GM18909 (cell line): ENCODE measurements around the gene KREMEN1.
A peak's percentile ranks its signal among the peaks of the same experiment; 100 is the strongest.

Source experiments
- ATAC-seq: cut with Tn5 transposase; IDR thresholded peaks from one replicate; pipeline ENCODE4 v1.9.1; 2021; ENCODE audit warnings: mild to moderate bottlenecking; ENCODE audit not compliant: unreplicated experiment, poor library complexity

KREMEN1 gene

DNA sequence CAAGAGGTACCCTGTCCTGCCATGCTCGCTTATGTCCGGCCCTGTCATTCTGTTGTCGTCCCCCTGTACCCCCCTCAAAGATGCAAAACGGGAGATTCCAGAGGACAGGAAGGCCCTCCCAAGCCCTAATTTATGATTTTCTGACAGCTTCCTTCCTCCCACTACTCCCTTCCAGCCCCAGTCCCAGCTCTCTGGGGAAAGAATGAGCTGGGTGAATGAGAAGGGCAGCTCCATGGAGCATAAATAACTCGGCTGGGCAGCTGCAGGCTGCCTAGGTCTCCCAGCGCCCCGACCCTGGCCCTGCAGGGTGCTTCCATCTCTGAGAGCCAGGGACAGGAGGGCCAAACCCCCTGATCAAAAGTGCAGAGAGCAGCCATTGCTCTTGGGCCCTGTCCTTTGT is 128.9 kb downstream of the KREMEN1 start:
- ATAC-seq, result no peak

DNA sequence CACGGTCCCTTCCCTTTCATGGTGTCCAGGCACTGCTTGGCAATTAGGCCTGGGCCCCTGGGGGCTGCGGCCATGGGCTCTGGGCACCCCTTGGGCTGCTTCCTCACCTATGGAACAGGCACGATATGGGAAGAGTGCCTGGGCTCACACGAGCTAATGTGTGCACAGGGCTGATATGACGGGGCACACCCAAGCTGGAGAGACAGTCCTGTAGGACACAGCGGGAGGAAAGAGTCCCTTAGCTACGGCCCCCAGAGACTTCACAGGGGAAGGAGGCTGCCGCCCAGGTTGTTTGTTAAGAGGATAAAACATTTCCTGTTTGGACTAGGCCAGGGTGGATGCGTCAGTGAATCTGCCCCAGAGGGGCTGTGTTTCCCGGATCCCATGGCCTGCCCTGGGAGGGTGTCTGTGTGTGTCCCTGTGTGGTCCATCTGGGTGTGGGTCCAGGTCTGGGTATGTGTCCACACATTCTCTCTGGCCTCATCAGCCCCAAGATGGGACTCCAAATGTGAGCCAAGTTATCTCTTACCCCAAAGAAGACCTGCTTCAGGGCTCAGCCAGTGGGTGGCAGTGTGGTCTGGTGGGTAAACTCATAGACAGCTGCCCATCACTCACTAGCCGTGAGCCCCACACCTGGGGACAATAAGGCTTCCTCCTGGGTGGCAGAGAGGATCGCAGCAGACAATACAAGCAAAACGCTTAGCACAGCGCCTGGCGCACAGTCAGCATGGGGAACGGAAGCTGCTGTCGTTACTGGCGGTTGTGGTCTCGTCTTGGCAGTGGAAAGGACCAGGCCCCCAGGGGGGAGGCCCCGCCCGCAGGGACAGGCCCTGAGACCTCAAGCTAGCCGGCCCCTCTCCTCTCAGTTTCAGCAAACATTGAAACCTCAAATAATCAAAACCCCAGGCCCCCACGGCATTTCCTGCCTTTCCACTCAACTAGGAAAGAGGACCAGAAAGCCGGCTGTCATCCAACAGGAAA is 129.7 kb downstream of the KREMEN1 start:
- peak; percentile 73 for ATAC-seq

DNA sequence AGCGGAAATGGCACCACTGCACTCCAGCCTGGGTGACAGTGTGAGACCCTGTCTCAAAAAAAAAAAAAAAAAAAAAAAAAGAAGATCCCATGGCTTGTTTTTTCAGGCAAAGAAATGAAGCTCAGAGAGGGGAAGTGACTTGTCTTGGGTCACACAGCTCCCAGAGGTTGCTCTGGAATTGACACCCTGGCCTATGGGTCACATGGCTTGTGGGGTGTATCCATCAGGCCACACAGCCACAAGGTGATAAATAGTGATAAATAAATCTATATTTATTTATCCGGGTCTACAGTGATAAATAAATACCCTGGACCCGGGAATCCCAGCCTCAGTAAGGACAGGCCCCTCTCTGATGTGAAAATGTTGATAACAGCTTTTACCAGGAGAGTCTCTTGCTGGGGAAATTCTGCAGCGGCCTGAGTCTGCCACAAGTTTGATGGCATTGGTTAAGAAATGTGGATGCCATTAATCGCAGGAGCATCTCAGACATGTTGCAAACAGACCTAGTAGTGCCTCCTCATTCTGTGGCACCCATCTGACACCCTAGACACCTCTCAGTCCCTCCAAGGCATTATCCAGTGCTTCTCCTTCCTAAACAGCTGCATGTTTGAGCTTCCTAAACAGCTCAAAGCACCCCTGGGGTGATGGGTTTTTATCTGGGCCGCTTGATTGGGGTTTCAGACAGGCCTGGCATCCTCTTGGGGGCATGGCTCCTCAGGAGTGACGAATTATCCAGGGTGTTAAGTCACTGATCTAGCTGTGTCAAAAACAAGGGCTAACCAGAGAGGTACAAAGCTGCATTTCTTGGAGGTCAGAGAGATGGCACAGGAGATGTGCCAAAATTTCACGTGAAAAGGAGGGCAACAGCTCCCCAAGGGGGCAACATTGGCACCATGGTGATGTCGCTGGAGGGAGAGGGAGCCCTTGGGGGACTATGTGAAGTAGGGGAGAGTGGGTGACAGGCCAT is 130.9 kb downstream of the KREMEN1 start:
- no peak for ATAC-seq

DNA sequence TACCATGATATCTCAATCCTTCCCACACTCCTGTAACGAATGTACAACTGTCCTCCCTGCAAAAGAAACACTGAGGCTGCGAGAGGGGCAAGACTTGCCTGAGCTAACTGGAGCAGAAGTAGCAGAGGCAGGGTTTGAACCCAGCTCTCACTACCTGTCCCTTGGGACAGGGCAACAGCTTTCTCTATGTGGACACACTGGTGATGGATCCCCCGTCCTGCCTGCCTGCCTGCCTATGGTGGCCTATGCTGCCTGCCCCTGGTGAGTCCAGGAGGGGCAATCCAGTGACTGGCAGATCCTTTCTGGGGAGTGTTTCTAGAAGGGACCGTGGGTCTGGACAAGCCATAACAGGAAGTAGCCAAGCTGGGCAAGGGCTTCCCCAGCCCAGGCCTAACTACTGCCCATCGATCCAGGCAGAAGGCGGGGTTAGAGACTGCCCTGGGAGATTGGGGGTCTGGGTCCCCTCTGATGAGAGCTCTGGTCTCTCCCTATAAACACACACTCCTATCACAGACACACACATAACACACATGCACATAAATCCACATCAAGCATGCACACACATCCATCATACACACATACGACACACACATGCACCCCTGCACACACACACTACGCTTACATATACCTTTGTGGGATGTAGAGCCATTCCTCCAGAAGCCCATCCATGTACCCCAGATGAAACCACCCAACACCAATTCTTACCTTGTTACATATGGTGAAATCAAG is 131.8 kb downstream of the KREMEN1 start:
- no peak for ATAC-seq

DNA sequence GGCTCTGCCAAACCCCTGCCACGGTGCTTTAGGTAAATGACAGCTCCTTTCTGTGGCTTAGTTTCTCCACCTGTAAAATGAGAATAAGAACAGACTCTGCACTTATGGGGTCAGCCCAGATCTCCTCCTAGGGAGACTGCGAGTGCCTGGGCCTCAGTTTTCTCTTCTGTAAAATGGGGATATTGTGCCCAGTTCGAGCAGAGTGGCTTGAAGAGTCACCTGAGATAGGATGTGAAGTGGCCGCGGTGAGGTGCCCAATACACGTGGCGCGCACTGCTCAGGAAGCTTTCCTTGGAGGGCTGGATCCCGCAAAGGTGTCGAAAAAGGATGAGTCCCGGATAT is 132.4 kb downstream of the KREMEN1 start:
- no peak for ATAC-seq

DNA sequence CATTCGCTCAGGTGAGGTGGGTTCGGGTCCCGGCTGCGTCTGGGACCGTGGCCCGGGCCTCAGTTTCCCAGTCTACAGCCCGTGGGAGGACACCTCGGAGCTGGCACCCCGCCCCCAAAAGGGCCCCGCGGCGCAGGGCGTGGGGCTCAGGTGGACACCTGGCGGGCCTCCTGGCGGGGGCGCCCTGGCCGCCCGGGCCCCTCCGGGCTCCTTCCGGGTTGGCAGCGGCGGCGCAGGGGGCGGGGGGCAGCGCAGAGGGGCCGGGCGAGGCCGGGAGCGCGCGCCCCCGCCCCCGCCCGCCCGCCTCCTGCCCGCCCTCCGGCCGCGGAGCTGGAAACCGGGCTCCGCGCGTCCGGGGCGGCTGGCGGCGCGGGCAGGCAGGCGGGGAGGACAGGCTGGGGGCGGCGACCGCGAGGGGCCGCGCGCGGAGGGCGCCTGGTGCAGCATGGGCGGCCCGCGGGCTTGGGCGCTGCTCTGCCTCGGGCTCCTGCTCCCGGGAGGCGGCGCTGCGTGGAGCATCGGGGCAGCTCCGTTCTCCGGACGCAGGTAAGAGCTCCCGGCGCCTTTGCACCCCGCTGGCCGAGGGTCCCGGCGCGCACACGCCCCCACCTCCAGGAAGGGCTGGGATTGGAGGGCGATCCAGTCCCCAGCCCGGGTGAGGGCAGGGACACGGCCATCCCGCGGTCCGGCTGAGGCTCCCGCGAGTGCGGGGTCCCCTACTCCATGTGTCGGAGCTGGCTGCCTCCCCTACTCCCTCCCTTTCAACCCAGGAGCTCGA is 132.9 kb downstream of the KREMEN1 start, which contains the start of gene EMID1:
Gene EMID1 (plus strand): TSS at position 303 of the 778 bp plus-strand sequence. CDS start 143 bp downstream, at position 446.
- no peak for ATAC-seq

DNA sequence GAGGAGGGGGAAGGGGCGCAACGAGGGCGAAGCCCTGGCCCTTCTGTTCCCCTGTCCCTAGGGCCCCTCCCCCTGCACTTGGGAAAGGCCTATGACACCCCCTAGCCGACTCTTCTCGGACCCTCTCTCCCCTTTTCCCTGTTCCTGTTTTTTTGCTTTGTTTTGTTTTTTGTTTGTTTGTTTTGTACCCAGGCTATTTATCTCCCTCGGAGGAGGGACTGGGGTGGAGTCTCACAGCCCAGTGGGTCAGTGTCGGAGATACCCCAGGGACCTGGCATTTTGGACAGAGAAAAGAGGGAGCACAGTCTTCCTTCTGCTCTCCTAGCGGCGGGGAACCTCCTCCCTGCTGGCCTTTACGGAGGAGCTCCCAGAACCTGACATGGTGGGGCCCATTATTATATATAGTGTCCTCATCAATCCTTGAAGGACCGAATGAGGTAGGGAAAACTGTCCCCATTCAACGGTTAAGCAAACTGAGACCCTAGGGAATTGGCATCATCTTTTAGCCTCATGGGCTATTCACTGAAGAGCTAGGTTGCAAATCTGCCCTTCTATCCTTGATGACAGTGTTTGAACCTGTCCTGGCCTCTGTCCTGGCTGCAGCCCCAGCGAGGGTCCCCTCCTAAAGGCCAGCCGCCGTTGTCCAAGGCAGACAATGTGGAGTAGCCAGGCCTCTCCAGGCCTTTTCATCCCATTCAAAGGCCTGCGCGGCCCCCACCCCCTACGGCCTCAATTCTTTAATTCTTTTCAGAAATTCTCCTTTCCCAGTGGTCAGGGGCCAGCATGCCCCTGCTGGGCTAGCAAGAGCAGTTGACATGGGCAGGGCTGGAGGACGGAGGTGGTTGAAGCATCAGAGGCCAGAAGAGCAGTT is 133.8 kb downstream of the KREMEN1 start:
- no peak for ATAC-seq

DNA sequence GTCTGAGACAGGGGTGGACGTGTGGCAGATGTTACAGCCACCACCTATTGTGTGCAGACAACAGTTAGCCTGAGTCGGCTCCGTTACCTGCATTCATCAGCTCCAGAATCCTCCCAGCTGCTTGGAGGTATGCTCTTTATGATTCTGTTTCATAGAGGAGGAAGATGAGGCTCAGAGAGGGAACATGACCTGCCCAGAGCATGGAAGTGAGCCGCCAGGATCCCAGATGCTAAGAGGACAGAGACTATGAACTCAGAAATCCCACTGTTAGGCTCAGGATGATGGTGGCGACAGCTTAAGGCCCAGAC is 134.4 kb downstream of the KREMEN1 start:
- no peak for ATAC-seq

DNA sequence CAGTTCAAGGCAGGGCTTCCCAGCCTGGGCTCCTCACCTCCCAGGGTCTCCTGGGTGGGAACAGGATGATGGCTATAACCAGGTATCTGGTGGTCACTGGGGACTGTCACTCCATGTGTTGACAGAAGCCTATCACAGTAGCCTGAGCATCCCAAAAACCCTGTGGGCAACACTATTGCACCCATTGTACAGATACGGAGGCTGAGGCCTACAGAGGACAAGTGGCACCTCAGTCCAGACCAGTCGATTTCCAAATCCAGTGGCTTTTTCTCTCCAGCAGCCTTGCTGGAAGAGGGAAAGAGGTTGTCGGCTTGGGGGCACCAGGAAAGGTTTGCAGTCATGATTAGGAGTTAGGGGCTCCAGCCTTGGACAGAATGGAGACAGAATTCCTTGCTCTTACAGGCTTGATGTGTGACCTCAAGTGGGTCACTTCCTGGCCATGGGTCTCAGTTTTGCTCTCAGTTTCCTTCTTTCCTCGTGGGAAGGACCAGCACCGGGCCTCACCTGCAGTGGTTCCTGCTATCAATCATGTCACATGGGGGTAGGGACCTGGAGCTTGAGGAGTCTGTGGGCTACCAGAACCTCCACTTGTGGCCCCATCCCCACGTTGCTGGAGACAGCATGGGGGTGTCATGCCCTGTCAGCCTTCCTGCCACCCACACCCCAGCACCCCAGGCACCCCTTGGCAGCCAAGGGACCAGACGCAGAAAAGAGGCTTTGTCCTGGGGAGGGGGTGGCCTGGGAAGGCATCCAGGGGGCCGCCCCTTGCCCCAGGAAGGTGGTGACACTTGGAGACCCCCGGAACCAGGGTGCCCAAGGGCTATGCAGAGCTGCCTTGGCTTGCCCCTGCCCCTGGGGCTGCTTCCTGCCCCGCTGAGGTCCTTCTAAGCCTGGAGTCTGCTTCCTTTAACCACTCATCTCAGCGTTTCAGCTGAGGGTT is 135.0 kb downstream of the KREMEN1 start:
- ATAC-seq, result no peak

DNA sequence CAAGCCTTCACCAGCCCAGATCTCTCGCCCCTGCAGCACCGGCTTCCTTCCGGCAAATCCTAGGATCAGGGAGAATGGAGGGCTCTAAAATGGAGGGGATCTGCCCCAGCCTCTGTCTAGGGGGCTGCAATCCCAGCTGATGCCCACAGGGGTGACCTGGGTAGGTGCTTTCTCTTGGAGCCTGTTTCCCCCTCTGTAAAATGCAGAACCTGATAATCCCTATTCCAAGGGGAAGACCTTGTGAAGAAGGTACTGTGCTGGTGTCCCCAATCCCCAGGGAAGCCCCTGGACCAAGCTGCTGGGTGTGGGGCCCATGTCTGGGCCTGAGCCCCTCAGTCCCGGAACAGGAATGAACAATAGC is 135.6 kb downstream of the KREMEN1 start:
- ATAC-seq, result no peak

DNA sequence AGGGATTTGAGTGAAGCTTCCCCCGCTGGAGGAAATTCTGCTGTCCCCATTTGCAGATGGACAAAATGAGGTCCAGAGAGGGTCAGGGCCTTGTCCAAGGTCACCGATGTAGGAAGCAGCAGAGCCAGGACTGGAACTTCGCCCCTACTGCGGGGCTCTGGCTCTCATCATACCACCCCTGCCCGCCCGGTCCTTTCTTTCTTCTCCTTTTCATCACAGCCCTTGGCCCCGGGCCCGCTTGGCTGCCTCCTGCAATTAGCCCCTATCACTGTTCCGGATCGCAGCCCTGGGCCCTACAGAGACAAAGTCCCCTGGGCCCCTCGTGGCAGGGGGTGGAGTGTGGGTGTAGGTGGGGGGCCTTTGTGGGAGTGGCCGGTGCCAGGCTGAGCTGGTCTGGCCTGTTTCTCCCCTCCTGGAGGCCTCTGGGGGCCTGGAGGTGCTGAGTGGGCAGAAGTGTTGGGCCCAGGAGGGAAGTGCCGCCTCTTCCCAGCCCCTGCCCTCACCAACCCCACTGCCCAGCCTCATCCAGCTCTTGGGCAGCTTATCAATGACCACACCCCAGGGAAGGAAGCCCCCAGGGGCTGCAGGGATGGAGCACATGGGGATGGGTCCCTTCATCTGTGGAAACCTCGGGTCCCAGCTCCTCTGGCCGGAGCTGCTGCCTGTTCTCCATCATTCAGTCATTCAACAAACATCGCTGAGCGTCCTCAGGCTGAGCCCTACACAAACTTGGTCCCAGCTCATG is 136.2 kb downstream of the KREMEN1 start:
- no peak for ATAC-seq

DNA sequence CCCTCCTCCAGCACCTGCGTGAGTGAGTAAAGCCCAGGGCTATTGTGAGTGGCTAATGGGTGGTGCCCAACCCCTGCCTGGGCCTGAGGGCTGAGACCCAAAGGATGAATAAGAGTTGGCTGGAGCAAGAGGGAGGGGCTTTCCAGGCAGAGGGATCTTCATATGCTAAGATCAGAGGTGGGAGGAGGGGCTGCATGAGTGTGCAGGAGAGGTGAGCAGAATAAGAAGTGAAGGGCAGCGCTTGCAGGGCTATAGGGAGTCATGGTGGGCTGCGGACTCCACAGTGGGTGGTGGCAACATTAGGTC is 136.7 kb downstream of the KREMEN1 start:
- ATAC-seq, result no peak

DNA sequence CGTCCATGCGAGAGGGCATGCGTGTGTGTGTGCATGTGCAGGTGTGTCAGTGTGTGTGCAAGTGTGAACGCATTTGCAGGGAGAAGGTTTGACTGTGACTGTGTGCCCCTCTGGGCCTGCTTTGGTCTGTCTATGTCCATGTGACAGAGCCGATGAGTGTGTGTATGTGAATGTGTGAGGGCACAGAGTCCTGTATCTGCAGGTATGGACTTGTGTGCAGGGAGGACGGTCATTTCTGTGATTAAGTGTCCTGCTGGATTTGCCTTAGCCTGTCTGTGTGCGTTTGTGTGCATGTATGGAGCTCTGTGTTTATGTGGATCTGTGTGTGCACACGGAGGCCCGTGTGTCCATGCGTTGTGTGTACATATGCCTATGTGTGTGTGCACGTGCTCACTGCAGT is 138.2 kb downstream of the KREMEN1 start:
- ATAC-seq, result no peak

DNA sequence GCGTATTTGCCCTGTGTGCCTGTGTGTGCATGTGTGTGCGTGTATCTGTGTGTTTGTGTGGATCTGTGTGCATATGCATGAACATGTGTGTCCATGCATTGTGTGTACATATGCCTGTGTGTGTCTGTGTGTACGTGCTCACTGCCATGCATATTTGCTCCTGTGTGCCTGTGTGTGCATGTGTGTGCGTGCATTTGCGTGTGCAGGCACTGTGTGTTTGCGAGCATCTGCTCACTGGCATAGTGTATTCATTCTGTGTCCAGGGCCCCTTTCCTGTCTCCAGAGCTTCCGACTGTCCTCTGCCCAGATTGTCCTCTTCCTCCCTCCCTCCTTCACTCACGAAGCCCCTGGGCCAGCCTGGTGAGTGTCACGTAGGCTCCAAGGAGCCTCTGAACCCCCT is 138.6 kb downstream of the KREMEN1 start:
- no peak for ATAC-seq

DNA sequence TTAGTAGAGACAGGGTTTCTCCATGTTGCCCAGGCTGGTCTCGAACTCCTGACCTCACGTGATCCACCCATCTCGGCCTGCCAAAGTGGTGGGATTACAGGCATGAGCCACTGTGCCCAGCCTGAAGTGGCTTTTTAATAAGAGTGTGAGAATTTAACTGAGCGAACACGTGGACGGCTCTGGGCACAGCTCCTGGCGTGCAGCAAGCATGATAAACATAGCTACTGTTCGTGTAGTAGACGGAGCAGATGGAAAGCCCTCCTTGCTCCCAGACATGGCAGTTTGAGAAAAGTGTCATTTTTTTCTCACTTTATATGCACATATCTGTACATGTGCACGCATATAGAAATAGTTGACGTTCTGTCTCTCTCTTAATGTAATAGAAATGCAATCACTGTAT is 139.9 kb downstream of the KREMEN1 start:
- ATAC-seq, result no peak

DNA sequence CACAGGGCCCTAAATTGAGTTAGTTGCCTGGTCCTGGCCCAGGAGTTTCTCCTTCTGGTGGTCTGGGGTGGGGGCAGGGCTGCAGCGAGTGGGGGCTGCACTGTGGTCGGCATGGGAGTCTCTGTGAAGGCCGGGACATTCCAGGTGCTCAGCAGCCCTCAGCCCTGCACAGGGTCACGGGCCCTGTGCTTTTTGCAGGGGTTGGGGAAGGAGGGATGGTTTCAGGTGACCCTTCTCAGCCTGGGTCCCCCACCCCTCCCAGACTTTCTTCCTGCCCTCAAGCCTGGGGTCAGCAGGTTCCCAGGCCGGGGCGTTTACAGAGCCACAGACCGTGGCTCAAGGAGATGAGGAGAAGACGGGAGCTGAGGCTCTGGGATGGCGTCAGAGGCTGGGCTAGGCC is 140.7 kb downstream of the KREMEN1 start:
- ATAC-seq, result no peak

DNA sequence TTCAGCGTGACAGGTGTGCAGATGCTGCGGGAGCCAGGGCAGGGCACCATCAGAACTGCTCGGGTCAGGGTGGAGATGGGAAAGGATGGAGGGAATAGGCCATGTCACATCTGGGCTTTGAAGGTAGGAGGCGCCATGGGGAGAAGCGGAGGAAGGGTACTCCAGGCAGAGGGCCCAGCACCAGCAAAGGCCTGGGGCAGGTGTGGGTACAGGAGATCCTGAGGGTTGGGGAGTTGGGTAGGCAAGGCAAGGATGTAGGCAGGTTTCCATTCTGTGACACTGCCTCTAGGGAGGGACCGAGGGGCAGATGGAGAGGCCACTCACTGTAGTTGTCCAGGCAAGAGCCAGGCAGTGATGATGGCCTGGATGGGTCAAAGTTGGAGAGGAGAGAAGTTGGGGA is 141.4 kb downstream of the KREMEN1 start:
- ATAC-seq, result no peak
